Natural killer cell (primary cell): Measurements from ENCODE around the gene OR8G1. TPM values are rescaled to one million over a fixed set of nuclear protein-coding genes. Genes with fewer than 3 reads are reported as not detected.

Experiments
- ATAC-seq, 3 donors: fragments of 150-1000 bp in 2 of 3; fragments of 200-7000 bp in 1 of 3; cut with Tn5 transposase; 1 replicate in 1 of 3; 2 replicates in 2 of 3; pipeline ENCODE4 v1.10.0; 2021; ENCODE audit warnings: mild to moderate bottlenecking in 2 of 3, moderate library complexity in 2 of 3
- DNase-seq, 2 donors: peaks; one replicate each; pipeline versions ENCODE4 v3.0.0 to v3.0.0-alpha.2; 2013 to 2021; ENCODE audit warnings: mixed read lengths in 1 of 2
- H3K27ac ChIP-seq: one replicate; pipeline ENCODE4 v1.5.1; 2013; ENCODE audit warnings: mild to moderate bottlenecking, low read length
- H3K27me3 ChIP-seq: one replicate; pipeline ENCODE4 v1.6.1; 2013; ENCODE audit warnings: low read length; ENCODE audit not compliant: control insufficient read depth, insufficient read depth
- H3K36me3 ChIP-seq: one replicate; pipeline ENCODE4 v1.6.1; 2013; ENCODE audit warnings: low read length; ENCODE audit not compliant: control insufficient read depth, insufficient read depth
- H3K4me1 ChIP-seq: one replicate; pipeline ENCODE4 v1.6.1; 2013; ENCODE audit warnings: low read length; ENCODE audit not compliant: control insufficient read depth, insufficient read depth
- H3K4me3 ChIP-seq: one replicate; pipeline ENCODE4 v1.5.1; 2013; ENCODE audit warnings: low read length
- H3K9me3 ChIP-seq: one replicate; pipeline ENCODE4 v1.6.1; 2013; ENCODE audit warnings: low read length; ENCODE audit not compliant: control insufficient read depth, insufficient read depth
- H3K27ac Mint-ChIP-seq, 2 donors: one replicate each; pipeline ENCODE4 v1.8.0; 2022; ENCODE audit warnings: mild to moderate bottlenecking in 2 of 2, mixed read lengths in 2 of 2, moderate library complexity in 1 of 2
- H3K27me3 Mint-ChIP-seq, 2 donors: one replicate each; pipeline ENCODE4 v1.8.0; 2022; ENCODE audit warnings: low read depth in 2 of 2, mixed read lengths in 2 of 2
- H3K36me3 Mint-ChIP-seq: one replicate; pipeline ENCODE4 v1.8.0; 2022; ENCODE audit warnings: mixed read lengths
- H3K4me1 Mint-ChIP-seq, 2 donors: one replicate each; pipeline ENCODE4 v1.8.0; 2022; ENCODE audit warnings: mixed read lengths in 2 of 2
- H3K4me3 Mint-ChIP-seq: one replicate; pipeline ENCODE4 v1.8.0; 2022; ENCODE audit warnings: mild to moderate bottlenecking, moderate library complexity, mixed read lengths
- H3K9me3 Mint-ChIP-seq, 2 donors: one replicate each; pipeline ENCODE4 v1.8.0; 2022; ENCODE audit warnings: mixed read lengths in 2 of 2
- WGBS: methylation state at CpG from one replicate; pipeline ENCODE4 v1.1.7; 2013; ENCODE audit warnings: missing lambda C conversion rate; ENCODE audit not compliant: insufficient coverage; 5-methylcytosine and 5-hydroxymethylcytosine counted together
- intact Hi-C: fragments of 100-400 bp; cut with micrococcal nuclease; formaldehyde crosslinking; loops from one replicate; pipeline ENCODE4 v1.14.2; 2022
- total RNA-seq, 4 donors: library from RNA; stranded (reverse); fragments of 120-200 nt in 1 of 4; gene quantifications; one replicate each; pipeline versions ENCODE4 v1.2.3 to v1.2.4, GENCODE V29; 2013 to 2022
- TF ChIP-seq, protein P1 (sequence below): fragments of 200-600 bp; IDR thresholded peaks from one replicate; pipeline ENCODE4 v1.8.0; 2022; ENCODE audit warnings: antibody characterized with exemption

OR8G1 gene
- total RNA-seq, 3 donors from 2014 or later (not counting 1 experiment from before 2014, with no cell fraction given) = not detected

- no peaks in the 10 kb centered on the region for H3K27me3 ChIP-seq
- Mint-ChIP-seq H3K9me3 (no peaks in the 10 kb centered on the region), H3K4me1 (no peaks in the 10 kb centered on the region), H3K27ac (no peak overlapping the region), H3K4me3 (no peak overlapping the region), H3K36me3 (no peaks in the 10 kb centered on the region), H3K27me3 (no peaks in the 10 kb centered on the region)
- intact Hi-C loops = no loop called here
- H3K9me3 ChIP-seq = peaks cover 3% of the 10 kb centered on the region
- no peak for ATAC-seq
- TF ChIP-seq, protein P1, sequence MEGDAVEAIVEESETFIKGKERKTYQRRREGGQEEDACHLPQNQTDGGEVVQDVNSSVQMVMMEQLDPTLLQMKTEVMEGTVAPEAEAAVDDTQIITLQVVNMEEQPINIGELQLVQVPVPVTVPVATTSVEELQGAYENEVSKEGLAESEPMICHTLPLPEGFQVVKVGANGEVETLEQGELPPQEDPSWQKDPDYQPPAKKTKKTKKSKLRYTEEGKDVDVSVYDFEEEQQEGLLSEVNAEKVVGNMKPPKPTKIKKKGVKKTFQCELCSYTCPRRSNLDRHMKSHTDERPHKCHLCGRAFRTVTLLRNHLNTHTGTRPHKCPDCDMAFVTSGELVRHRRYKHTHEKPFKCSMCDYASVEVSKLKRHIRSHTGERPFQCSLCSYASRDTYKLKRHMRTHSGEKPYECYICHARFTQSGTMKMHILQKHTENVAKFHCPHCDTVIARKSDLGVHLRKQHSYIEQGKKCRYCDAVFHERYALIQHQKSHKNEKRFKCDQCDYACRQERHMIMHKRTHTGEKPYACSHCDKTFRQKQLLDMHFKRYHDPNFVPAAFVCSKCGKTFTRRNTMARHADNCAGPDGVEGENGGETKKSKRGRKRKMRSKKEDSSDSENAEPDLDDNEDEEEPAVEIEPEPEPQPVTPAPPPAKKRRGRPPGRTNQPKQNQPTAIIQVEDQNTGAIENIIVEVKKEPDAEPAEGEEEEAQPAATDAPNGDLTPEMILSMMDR = no peak
- H3K4me3 ChIP-seq = no peak overlapping the region
- 64% methylated on average over 2 of the region's 4 CpGs for WGBS
- H3K4me1 ChIP-seq = no peaks in the 10 kb centered on the region
- no peak for DNase-seq
- no peak overlapping the region for H3K27ac ChIP-seq
- H3K36me3 ChIP-seq = no peaks in the 10 kb centered on the region
Measured at GRCh38 chr11:124297921-124298320, 57.0 kb downstream of the OR8G1 start.

- Mint-ChIP-seq H3K4me3 (no peak overlapping the region), H3K4me1 (no peaks in the 10 kb centered on the region), H3K36me3 (no peaks in the 10 kb centered on the region), H3K9me3 (no peaks in the 10 kb centered on the region), H3K27me3 (no peaks in the 10 kb centered on the region), H3K27ac (no peak overlapping the region)
- TF ChIP-seq, protein P1 = no peak
- no peak for ATAC-seq
- Histone ChIP-seq H3K4me3 (no peak overlapping the region), H3K9me3 (peaks cover 3% of the 10 kb centered on the region), H3K4me1 (no peaks in the 10 kb centered on the region), H3K27ac (no peak overlapping the region), H3K36me3 (no peaks in the 10 kb centered on the region), H3K27me3 (no peaks in the 10 kb centered on the region)
- DNase-seq = no peak
- 96% methylated on average over 3 of the region's 3 CpGs for whole genome bisulfite sequencing
- intact Hi-C loops = no loop called here
Measured at GRCh38 chr11:124301548-124301947, 60.7 kb downstream of the OR8G1 start.

DNA sequence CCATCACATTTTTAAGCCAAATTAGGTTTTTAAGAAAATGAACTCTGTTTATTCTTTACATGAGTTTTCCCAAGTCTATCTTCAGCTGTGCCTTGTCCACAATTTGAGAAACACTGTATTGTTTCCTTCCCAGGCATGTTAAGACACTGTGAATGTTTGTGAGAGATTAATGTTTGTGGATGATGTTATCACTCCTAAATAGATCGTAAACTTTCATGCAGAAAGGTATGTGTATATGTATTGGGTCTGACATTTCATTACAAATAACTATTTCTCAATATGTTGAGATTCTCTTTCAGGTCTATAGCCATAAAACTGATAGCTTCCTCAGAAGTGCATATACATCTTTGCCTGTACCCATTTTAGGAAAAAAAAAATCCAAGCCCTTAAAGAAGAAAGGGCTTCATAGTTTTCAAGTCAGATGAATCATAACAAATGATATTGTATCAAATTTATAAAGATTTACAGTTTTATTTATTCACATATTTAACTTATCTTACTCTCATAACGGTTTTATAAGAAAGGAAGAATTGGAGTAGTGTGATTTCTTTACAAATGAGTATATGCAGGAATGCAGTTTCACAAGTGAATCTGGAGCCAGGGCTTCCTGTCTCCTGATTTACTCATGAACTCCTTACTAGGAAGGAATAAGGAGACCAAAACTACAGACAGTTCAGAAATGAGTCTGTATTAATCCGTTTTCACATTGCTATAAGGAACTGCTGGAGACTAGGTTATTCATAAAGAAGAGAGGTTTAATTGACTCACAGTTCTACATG is 61.6 kb downstream of the OR8G1 start:
- Histone ChIP-seq H3K4me3 (no peak overlapping the region), H3K9me3 (peaks cover 3% of the 10 kb centered on the region), H3K36me3 (no peaks in the 10 kb centered on the region), H3K4me1 (no peaks in the 10 kb centered on the region), H3K27me3 (no peaks in the 10 kb centered on the region), H3K27ac (no peak overlapping the region)
- Mint-ChIP-seq H3K27me3 (no peaks in the 10 kb centered on the region), H3K36me3 (no peaks in the 10 kb centered on the region), H3K4me3 (no peak overlapping the region), H3K4me1 (no peaks in the 10 kb centered on the region), H3K27ac (no peak overlapping the region), H3K9me3 (no peaks in the 10 kb centered on the region)
- DNase-seq (no peak), ATAC-seq (no peak)
- intact Hi-C loops = no loop called here
- TF ChIP-seq, protein P1 = no peak
- WGBS = 91% methylated on average over 2 of the region's 3 CpGs

Other genes starting within 250 kb of the OR8G1 start
- gene OR10G6, start 245.9 kb upstream of the OR8G1 start, total RNA-seq = not detected
- gene OR10G4, start 228.1 kb upstream of the OR8G1 start, total RNA-seq = not detected
- gene OR10G9, start 218.1 kb upstream of the OR8G1 start, total RNA-seq = not detected
- gene OR10G8, start 214.3 kb upstream of the OR8G1 start, total RNA-seq = not detected
- not detected for gene OR10G7, start 199.8 kb upstream of the OR8G1 start, total RNA-seq
- 10 to 100 TPM in 2 of 3 donors, 1 to 10 TPM in 1; 9.2 to 12.9 (median 11.8) TPM for gene VWA5A, start 125.6 kb upstream of the OR8G1 start, total RNA-seq
- gene OR10D3, start 57.8 kb upstream of the OR8G1 start, total RNA-seq = not detected
- not detected for gene OR8G5, start 15.3 kb downstream of the OR8G1 start, total RNA-seq
- not detected for gene OR8D1, start 72.9 kb downstream of the OR8G1 start, total RNA-seq
- gene OR8D2, start 79.1 kb downstream of the OR8G1 start, total RNA-seq = not detected
- gene OR8B2, start 143.4 kb downstream of the OR8G1 start, total RNA-seq = not detected
- gene OR8B3, start 157.9 kb downstream of the OR8G1 start, total RNA-seq = not detected
- not detected for gene OR8B4, start 183.8 kb downstream of the OR8G1 start, total RNA-seq
- not detected for gene OR8B8, start 204.6 kb downstream of the OR8G1 start, total RNA-seq